Smooth muscle cell of the brain vasculature (primary cell): ENCODE results near the gene HCFC1R1.

Experiments
- DNase-seq: peaks from one replicate; pipeline ENCODE4 v3.0.0-alpha.2; 2012; ENCODE audit warnings: low read depth, low spot score

The HCFC1R1 gene

GRCh38 chr16:3035972-3036725 is 12.4 kb upstream of the HCFC1R1 start:
- DNase-seq, result no peak

GRCh38 chr16:3035289-3035971 is 11.7 kb upstream of the HCFC1R1 start:
- DNase-seq, result no peak

- no peak for DNase-seq
Measured at GRCh38 chr16:3032624-3033023, 8.9 kb upstream of the HCFC1R1 start.

GRCh38 chr16:3030222-3031212 is 6.8 kb upstream of the HCFC1R1 start:
- no peak for DNase-seq

- DNase-seq, result no peak
Measured at GRCh38 chr16:3029491-3030221, 5.9 kb upstream of the HCFC1R1 start.

- no peak for DNase-seq
Measured at GRCh38 chr16:3028716-3029319, 5.1 kb upstream of the HCFC1R1 start.

GRCh38 chr16:3027983-3028715 is 4.4 kb upstream of the HCFC1R1 start:
- no peak for DNase-seq

- no peak for DNase-seq
Measured at GRCh38 chr16:3027489-3027795, 3.7 kb upstream of the HCFC1R1 start.

- DNase-seq, result no peak
Measured at GRCh38 chr16:3026609-3027488, 3.1 kb upstream of the HCFC1R1 start.

- DNase-seq, result no peak
Measured at GRCh38 chr16:3026003-3026378, 2.2 kb upstream of the HCFC1R1 start.

- no peak for DNase-seq
Measured at GRCh38 chr16:3025032-3026002, 1.6 kb upstream of the HCFC1R1 start.

GRCh38 chr16:3023415-3023668 is 400 bp downstream of the HCFC1R1 start:
- no peak for DNase-seq

- no peak for DNase-seq
Measured at GRCh38 chr16:3022684-3023414, 893 bp downstream of the HCFC1R1 start.

- peak; percentile 91 for DNase-seq
Measured at GRCh38 chr16:3022208-3022683, 1.5 kb downstream of the HCFC1R1 start.

- DNase-seq, result peak; percentile 93
Measured at GRCh38 chr16:3021449-3022207, 2.1 kb downstream of the HCFC1R1 start.

- peak; percentile 31 for DNase-seq
Measured at GRCh38 chr16:3020604-3021448, 2.9 kb downstream of the HCFC1R1 start.
